HCT116 (cell line): ENCODE data around the gene TRAF3. TPM values are rescaled to one million over a fixed set of nuclear protein-coding genes. Genes with fewer than 3 reads are reported as not detected.

Experiments used
- ATAC-seq: fragments of 200-7000 bp; cut with Tn5 transposase; 2 replicates; pipeline ENCODE4 v1.9.1; 2020; ENCODE audit warnings: mild to moderate bottlenecking, moderate library complexity
- BruUV-seq: library from RNA; stranded (reverse); fragments of 400-500 nt; replicated peaks from 2 replicates; lab custom pipeline; 2021; lab: Mats Ljungman, UMichigan
- CTCF ChIA-PET: fragments of 300-600 bp; sonication (Branson Sonifier 250); formaldehyde crosslinking; loops from one replicate; lab custom pipeline; 2021; ENCODE audit warnings: antibody characterized with exemption; lab: Charles Lee
- POLR2A ChIA-PET: fragments of 300-600, 350-600 bp; sonication (Branson Sonifier 250); formaldehyde crosslinking; loops from one replicate; lab custom pipeline; 2021; ENCODE audit warnings: antibody characterized with exemption; lab: Charles Lee
- RAD21 ChIA-PET, 2 experiments: fragments of 300-600 bp; sonication (Branson Sonifier 250); formaldehyde crosslinking; loops; one replicate each; lab custom pipeline; 2023; ENCODE audit warnings: low total read pairs in 2 of 2; ENCODE audit not compliant: uncharacterized antibody in 2 of 2, unreplicated experiment in 2 of 2, low non-redundant PET in 1 of 2; lab: Charles Lee
- DNase-seq: peaks from one replicate; pipeline ENCODE4 v3.0.0-alpha.2; 2010; ENCODE audit warnings: low read depth, low spot score
- H2AFZ ChIP-seq: fragments of 200-600 bp; shearing (Covaris generic), sonication (generic); 2 replicates; pipeline ENCODE4 v1.6.1; 2017; ENCODE audit warnings: low read depth, mixed run types, mixed read lengths, antibody characterized with exemption, low read length; ENCODE audit not compliant: poor library complexity, severe bottlenecking
- H3K27ac ChIP-seq: 2 replicates; pipeline ENCODE4 v1.5.1; 2012; ENCODE audit warnings: low read depth, low read length
- H3K27me3 ChIP-seq: fragments of 200-600 bp; sonication (generic); 2 replicates; pipeline ENCODE4 v1.6.1; 2016; ENCODE audit warnings: mixed run types, low read length, mixed read lengths; ENCODE audit not compliant: insufficient read depth
- H3K36me3 ChIP-seq, 2 experiments: fragments of 200-500 bp in 1 of 2; fragments of 200-600 bp in 1 of 2; sonication (Bioruptor generic) in 1 of 2; sonication (generic) in 1 of 2; 2 replicates each; pipeline versions ENCODE4 v1.5.1 to v1.6.1; 2014 to 2016; ENCODE audit warnings: low read length in 2 of 2, inconsistent platforms in 1 of 2, mixed read lengths in 1 of 2, mixed run types in 1 of 2; ENCODE audit not compliant: insufficient read depth in 2 of 2, control insufficient read depth in 1 of 2
- H3K4me1 ChIP-seq, 2 experiments: fragments of 200-600 bp in 1 of 2; sonication (generic) in 1 of 2; 2 replicates each; pipeline versions ENCODE4 v1.5.1 to v1.6.1; 2012 to 2017; ENCODE audit warnings: low read length in 2 of 2, inconsistent platforms in 1 of 2, mild to moderate bottlenecking in 1 of 2, mixed read lengths in 1 of 2, mixed run types in 1 of 2, moderate library complexity in 1 of 2; ENCODE audit not compliant: insufficient read depth in 2 of 2, control insufficient read depth in 1 of 2
- H3K4me2 ChIP-seq: fragments of 200-600 bp; sonication (generic); 2 replicates; pipeline ENCODE4 v1.6.1; 2017; ENCODE audit warnings: mixed run types, low read length, mixed read lengths
- H3K4me3 ChIP-seq, 2 experiments: fragments of 200-600 bp in 1 of 2; sonication (generic) in 1 of 2; replicated peaks in 1 of 2; 2 replicates each; pipeline ENCODE4 v1.5.1; 2011 to 2016; ENCODE audit warnings: low read length in 2 of 2, control low read depth in 1 of 2, low read depth in 1 of 2, mild to moderate bottlenecking in 1 of 2, mixed read lengths in 1 of 2, mixed run types in 1 of 2
- H3K79me2 ChIP-seq: fragments of 200-600 bp; sonication (generic); 2 replicates; pipeline ENCODE4 v1.6.1; 2017; ENCODE audit warnings: mild to moderate bottlenecking, mixed run types, low read length, moderate library complexity, mixed read lengths; ENCODE audit not compliant: insufficient read depth
- H3K9ac ChIP-seq: fragments of 200-600 bp; sonication (generic); 2 replicates; pipeline ENCODE4 v1.6.1; 2016; ENCODE audit warnings: low read length, mixed read lengths
- H3K9me2 ChIP-seq: fragments of 200-600 bp; sonication (generic), shearing (Covaris generic); 2 replicates; pipeline ENCODE4 v1.6.1; 2017; ENCODE audit warnings: mixed run types, mild to moderate bottlenecking, moderate library complexity; ENCODE audit not compliant: insufficient read depth
- H3K9me3 ChIP-seq, 2 experiments: fragments of 200-500 bp in 1 of 2; fragments of 200-600 bp in 1 of 2; sonication (Bioruptor generic) in 1 of 2; sonication (generic) in 1 of 2; 2 replicates each; pipeline ENCODE4 v1.6.1; 2014 to 2017; ENCODE audit warnings: low read length in 2 of 2, mixed read lengths in 2 of 2, inconsistent platforms in 1 of 2, low read depth in 1 of 2, mild to moderate bottlenecking in 1 of 2, mixed run types in 1 of 2, moderate library complexity in 1 of 2; ENCODE audit not compliant: control insufficient read depth in 1 of 2, insufficient read depth in 1 of 2
- H4K20me1 ChIP-seq: fragments of 200-600 bp; sonication (generic), shearing (Covaris generic); 2 replicates; pipeline ENCODE4 v1.6.1; 2017; ENCODE audit warnings: mixed run types, mild to moderate bottlenecking, moderate library complexity; ENCODE audit not compliant: insufficient read depth
- ATF3 ChIP-seq: IDR thresholded peaks from 2 replicates; pipeline ENCODE4 v1.6.1; 2012
- CBX3 ChIP-seq: IDR thresholded peaks from 2 replicates; pipeline ENCODE4 v1.6.1; 2012; ENCODE audit warnings: low read depth
- CEBPB ChIP-seq: IDR thresholded peaks from 2 replicates; pipeline ENCODE4 v1.6.1; 2012; ENCODE audit warnings: low read depth
- CTCF ChIP-seq, 3 experiments: fragments of 200-600 bp in 1 of 3; sonication (generic) in 1 of 3; IDR thresholded peaks in 2 of 3; conservative IDR thresholded peaks in 1 of 3; 2 replicates each; pipeline ENCODE4 v1.5.1; 2012 to 2017; ENCODE audit warnings: low read depth in 2 of 3, low read length in 2 of 3, antibody characterized with exemption in 1 of 3, borderline replicate concordance in 1 of 3, control low read depth in 1 of 3, mild to moderate bottlenecking in 1 of 3, mixed read lengths in 1 of 3, mixed run types in 1 of 3, moderate library complexity in 1 of 3; ENCODE audit not compliant: insufficient read depth in 1 of 3
- EZH2phosphoT487 ChIP-seq: fragments of 200-600 bp; IDR thresholded peaks from 2 replicates; pipeline ENCODE4 v1.6.1; 2018; ENCODE audit warnings: antibody characterized with exemption, borderline replicate concordance
- POLR2A ChIP-seq: IDR thresholded peaks from 2 replicates; pipeline ENCODE4 v1.7.0; 2011; ENCODE audit warnings: borderline replicate concordance; ENCODE audit not compliant: insufficient read depth, insufficient read length; ENCODE audit errors: extremely low read depth
- POLR2AphosphoS5 ChIP-seq: IDR thresholded peaks from 2 replicates; pipeline ENCODE4 v1.6.1; 2011; ENCODE audit warnings: mild to moderate bottlenecking, low read depth, low read length, moderate library complexity
- REST ChIP-seq: IDR thresholded peaks from 2 replicates; pipeline ENCODE4 v1.6.1; 2012; ENCODE audit warnings: low read depth
- TCF7L2 ChIP-seq: IDR thresholded peaks from 2 replicates; pipeline ENCODE4 v1.7.0; 2011; ENCODE audit warnings: borderline replicate concordance, inconsistent platforms; ENCODE audit not compliant: insufficient read depth, insufficient read length; ENCODE audit errors: extremely low read depth
- ZNF274 ChIP-seq: fragments of 200-500 bp; sonication (Bioruptor generic); IDR thresholded peaks from 2 replicates; pipeline ENCODE4 v1.6.1; 2014; ENCODE audit warnings: mild to moderate bottlenecking, low read depth, low read length, inconsistent platforms
- intact Hi-C: fragments of 100-400 bp; cut with micrococcal nuclease; formaldehyde crosslinking; loops from 2 replicates; pipeline ENCODE4 v1.10.0; 2022
- total RNA-seq: library from RNA; stranded (reverse); gene quantifications from one replicate; pipeline ENCODE4 v1.2.1, GENCODE V29; 2021; ENCODE audit not compliant: unreplicated experiment

Gene TRAF3
- total RNA-seq, 1 experiment from 2014 or later = 32.1 TPM

GRCh38 chr14:102927346-102927877, 150.2 kb downstream of the TRAF3 start:
- TF ChIP-seq POLR2AphosphoS5 (peak; percentile 31; the same call in 1 of the 2 replicates), ZNF274 (no peak)
- no peaks in the 10 kb centered on the region for H3K27me3 ChIP-seq
- DNase-seq (peak; percentile 39), ATAC-seq (peak; percentile 53)
- RAD21 ChIA-PET = no interaction called here
- no peaks in the 10 kb centered on the region for H3K36me3 ChIP-seq
- H3K9ac ChIP-seq = peak overlapping the region; percentile 75
- CTCF ChIA-PET = interaction anchor here (1.0 kb wide), 1 partner anchor 233 kb away, joined by 3 read pairs; no protein-coding TSS in a partner anchor
- POLR2A ChIA-PET = no interaction called here
- peak overlapping the region; percentile 99 for H3K4me2 ChIP-seq
- H3K79me2 ChIP-seq = no peaks in the 10 kb centered on the region
- H3K9me3 ChIP-seq = no peaks in the 10 kb centered on the region
- BruUV-seq = no TSS peak
- H3K4me3 ChIP-seq = peak overlapping the region; percentile 47 to 64
- peak overlapping the region; percentile 46; the same call in 1 of the 2 replicates for H3K27ac ChIP-seq
- no peak overlapping the region for H2AFZ ChIP-seq
- H3K4me1 ChIP-seq = peaks cover 22 to 38% of the 10 kb centered on the region in 2 experiments
- intact Hi-C loops = loop anchor here (10.0 kb wide), 1 partner anchor 403 kb away; no protein-coding TSS in a partner anchor
- H4K20me1 ChIP-seq = no peaks in the 10 kb centered on the region
- H3K9me2 ChIP-seq = no peaks in the 10 kb centered on the region

- DNase-seq (no peak), ATAC-seq (peak; percentile 50)
- Histone ChIP-seq H3K36me3 (no peaks in the 10 kb centered on the region), H4K20me1 (no peaks in the 10 kb centered on the region), H3K9me3 (no peaks in the 10 kb centered on the region), H2AFZ (no peak overlapping the region), H3K27ac (peak overlapping the region; percentile 46; the same call in 1 of the 2 replicates), H3K9ac (peak overlapping the region; percentile 75), H3K9me2 (no peaks in the 10 kb centered on the region), H3K4me3 (peak overlapping the region; percentile 47 to 64), H3K4me2 (peak overlapping the region; percentile 99), H3K79me2 (no peaks in the 10 kb centered on the region), H3K27me3 (no peaks in the 10 kb centered on the region), H3K4me1 (peaks cover 22 to 38% of the 10 kb centered on the region in 2 experiments)
- TF ChIP-seq REST = no peak
- TF ChIP-seq CTCF (IDR thresholded peaks at IDR 0.05 in 2 of 3, conservative IDR thresholded peaks at IDR 0.05 in 1 of 3; ENCODE audit: borderline replicate concordance in 1 of 3, insufficient read depth in 1 of 3, low read depth in 2 of 3, low read length in 2 of 3) = no peak
- TF ChIP-seq EZH2phosphoT487 = no peak
- TF ChIP-seq POLR2A = no peak
- TF ChIP-seq CBX3 = no peak
- TF ChIP-seq TCF7L2 = no peak
- TF ChIP-seq ATF3 = no peak
- TF ChIP-seq CEBPB = no peak
- intact Hi-C loops = loop anchor here (10.0 kb wide), 1 partner anchor 403 kb away; no protein-coding TSS in a partner anchor
- POLR2A ChIA-PET = no interaction called here
- TSS peak; percentile 47 for BruUV-seq
- CTCF ChIA-PET = interaction anchor here (1.0 kb wide), 1 partner anchor 234 kb away, joined by 3 read pairs; no protein-coding TSS in a partner anchor
- RAD21 ChIA-PET = no interaction called here
Measured at GRCh38 chr14:102927878-102928411, 150.7 kb downstream of the TRAF3 start.
